Tongue (tissue), 2 donors: ENCODE data around the gene PRIMPOL. TPM values are rescaled to one million over a fixed set of nuclear protein-coding genes. Genes with fewer than 3 reads are reported as not detected.
"Not testable (repeated sequence)": the region's sequence is repeated elsewhere in the genome, so short reads cannot be mapped to it uniquely, and the experiment has no call there.

Source experiments
- DNase-seq: peaks from one replicate; pipeline ENCODE4 v3.0.0-alpha.2; 2015
- total RNA-seq: library from RNA; depleted of rRNA; stranded (reverse); fragments of >200 nt; gene quantifications from one replicate; pipeline ENCODE4 v1.2.3, GENCODE V29; 2014

The PRIMPOL gene
- total RNA-seq, 1 donor from 2014 or later, result 33.0 TPM

DNA sequence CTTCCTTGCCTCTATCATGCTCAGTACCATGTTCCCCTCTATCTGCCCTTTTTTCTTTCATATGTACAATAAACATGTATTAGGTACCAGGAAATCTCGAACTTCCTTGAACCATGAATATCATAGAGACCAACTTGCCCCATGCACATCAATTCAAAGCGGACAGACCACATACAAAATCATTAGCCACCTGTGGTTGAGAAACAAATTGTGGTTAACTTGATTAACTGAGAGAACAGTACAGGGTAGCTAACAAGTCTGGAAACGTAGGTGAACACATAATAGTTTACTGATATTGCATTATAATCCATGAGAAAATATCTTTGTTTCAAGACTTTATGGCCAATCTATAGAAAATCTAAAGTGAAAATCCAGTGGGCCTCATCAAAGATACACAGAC, 8.5 kb upstream of the PRIMPOL start:
- DNase-seq, result no peak

- DNase-seq, result no peak
Measured at GRCh38 chr4:184641451-184641850, 8.1 kb upstream of the PRIMPOL start.

- no peak for DNase-seq
Measured at GRCh38 chr4:184643731-184644130, 5.8 kb upstream of the PRIMPOL start.

DNA sequence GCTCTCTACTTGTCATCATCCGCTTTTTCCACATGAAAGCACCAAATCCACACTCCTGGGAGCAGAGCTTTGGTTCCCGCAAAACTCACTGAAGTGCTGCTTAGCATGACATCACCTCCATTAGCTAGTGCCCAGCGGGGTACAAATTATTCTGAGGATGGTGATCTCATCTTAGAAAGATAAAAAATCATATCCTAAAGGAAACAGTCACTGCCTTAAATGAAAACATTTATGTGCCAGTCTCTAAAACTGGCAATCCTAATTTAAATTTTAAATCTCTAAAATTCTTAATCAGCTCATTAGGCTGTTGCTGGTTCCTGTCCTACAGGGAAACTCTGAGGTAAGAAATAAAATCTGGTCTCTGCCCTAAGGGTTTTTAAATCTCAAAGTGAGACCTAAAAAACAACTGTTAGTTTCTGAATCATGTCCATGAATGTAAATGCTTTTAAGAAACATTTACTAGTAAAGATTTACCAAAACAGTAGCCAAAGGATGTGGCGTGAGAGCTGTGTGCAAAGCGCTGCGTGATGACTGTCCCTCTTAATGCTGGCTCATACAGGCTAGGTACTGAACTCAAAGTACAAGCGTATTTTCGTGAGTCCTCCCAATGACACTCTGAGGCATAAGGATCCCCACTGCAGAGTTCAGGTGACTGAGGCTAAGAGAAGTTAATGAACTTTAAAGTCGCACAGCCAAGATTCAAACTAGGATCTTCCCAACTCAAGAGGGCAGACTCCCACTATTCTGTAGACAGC, 4.8 kb upstream of the PRIMPOL start:
- no peak for DNase-seq

DNA sequence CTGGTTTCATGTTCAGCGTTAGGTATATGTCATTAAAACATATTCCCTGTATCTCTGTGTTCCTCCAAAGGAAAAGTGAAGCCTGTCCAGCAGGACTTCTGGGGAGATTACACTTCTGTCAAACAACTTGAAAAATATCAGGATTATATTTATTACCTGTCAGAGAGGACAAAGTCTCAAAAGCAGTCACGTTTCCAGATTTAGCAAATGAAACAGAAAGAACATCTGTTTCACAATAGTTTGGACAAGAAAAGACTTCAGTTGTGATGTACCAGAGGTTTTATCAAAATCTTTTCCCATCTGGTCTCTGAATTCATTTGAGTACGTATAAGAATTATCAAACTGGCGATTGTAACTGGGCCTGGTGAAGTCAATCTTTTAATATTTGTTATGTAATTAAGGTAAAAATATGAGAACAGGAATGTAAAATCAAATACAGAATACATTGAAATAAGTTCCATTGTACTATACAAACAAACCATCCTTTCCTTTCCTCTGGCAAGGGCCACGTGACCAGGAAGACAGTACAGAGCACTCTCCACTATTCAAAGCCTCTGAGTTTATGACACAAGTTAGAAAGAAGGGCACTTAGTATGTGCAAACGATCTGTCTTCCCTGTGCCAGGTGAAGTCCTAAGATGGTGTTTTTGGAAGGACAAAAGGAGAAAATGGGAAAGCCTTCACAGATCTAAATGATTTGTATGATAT, 3.5 kb upstream of the PRIMPOL start:
- no peak for DNase-seq

DNA sequence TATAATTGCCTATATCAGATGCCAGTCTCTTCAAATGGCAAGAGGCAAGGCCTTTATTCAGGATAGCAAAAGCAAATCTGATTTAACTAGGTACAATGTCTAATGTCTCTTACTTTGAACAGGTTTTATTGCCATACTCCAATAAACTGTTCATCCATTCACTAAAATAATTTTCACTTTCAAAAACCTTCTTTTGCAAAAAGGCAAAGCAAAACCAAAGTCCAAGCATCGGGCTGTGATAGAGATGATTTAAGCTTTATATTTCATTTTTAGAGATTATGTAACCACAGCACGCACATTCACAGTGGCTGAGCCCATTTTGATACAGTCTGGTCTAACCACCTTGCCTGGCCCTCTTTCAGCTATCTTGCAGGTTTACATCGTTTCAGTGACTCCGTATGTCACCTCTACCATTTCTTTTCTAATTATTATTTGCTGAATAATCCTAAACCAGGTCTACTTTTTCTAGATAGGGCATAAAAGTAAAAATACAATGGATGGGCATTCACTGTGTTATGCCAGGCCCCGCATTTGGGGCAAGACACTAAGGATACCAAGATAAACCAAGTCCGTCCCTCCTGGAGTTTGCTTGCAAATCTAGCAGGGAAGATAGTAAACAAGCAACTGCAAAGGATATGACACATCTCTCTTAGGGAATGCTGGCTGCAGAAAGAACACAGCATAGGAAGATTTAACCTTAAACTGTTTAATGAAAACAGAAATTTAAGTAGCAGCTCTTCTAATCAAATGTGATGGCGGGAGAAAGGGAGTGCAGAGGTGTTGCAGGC, 2.1 kb upstream of the PRIMPOL start:
- DNase-seq, result no peak

- DNase-seq, result no peak
Measured at GRCh38 chr4:184648054-184648312, 1.6 kb upstream of the PRIMPOL start.

GRCh38 chr4:184648313-184649025, 1.1 kb upstream of the PRIMPOL start:
- peak; percentile 70 for DNase-seq

- DNase-seq, result peak; percentile 66
Measured at GRCh38 chr4:184649971-184650855, 675 bp downstream of the PRIMPOL start.

GRCh38 chr4:184651899-184652298, 2.4 kb downstream of the PRIMPOL start:
- DNase-seq, result no peak

DNA sequence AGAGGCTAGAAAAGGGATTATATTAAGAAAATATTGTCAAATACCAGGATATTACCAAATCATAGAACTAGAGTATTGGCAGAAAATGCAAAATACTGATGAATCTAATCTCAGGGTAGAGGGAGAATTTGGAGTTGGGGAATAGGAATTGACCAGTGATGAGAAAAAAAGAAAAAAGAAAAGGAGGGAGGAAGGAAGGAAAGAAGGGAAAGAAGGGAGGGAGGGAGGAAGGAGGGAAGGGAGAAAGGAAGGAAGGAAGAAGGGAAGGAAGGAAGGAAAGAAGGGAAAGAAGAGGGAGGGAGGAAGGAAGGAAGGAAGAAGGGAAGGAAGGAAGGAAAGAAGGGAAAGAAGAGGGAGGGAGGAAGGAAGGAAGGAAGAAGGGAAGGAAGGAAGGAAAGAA, 3.1 kb downstream of the PRIMPOL start:
- DNase-seq, result not testable (repeated sequence)

GRCh38 chr4:184653650-184654049, 4.1 kb downstream of the PRIMPOL start:
- peak; percentile 93 for DNase-seq

DNA sequence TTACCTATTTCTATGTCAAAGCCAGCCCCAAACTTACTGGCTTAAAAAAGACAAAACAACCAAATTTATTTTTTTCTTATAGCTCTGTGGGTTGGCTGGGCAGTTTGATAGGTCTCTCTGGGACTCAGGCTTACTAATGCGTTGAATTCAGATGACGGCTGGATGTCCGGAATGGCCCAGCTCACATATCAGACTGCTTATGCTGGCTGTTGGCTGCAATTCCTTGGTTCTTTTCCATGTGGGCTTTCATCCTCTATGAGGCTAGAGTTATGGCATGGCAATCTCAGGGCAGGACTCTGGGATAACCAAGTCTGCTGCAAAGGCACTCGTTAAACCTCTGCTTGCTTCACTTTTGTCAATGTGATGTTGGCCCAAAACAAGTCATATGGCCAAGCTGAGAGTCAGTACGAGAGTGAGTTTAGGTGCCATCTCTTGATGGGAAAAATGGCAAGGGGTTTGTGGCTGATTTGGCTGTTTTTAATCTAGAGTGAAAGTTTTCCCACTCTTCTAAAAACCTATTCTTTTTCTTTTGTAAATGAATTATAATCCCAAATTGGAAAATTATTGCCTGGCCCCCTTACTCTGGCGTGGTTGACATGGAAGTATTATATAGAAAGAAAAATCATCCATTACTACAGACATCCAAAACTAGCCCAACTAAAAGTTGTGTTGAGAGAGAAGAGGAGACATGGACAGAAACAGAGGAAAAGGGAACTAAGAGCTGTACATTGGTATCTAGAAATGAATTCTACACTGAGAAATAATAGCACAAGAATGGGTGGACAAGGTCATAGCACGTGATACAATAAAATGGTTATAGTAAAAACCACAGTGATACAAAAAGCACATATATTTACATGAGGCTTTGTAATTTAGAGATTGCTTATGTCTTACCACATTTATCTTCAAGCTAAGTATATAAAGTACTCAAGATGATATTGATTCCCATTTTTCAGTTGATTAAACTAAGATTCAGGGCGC, 6.6 kb downstream of the PRIMPOL start:
- peak; percentile 90 for DNase-seq

DNA sequence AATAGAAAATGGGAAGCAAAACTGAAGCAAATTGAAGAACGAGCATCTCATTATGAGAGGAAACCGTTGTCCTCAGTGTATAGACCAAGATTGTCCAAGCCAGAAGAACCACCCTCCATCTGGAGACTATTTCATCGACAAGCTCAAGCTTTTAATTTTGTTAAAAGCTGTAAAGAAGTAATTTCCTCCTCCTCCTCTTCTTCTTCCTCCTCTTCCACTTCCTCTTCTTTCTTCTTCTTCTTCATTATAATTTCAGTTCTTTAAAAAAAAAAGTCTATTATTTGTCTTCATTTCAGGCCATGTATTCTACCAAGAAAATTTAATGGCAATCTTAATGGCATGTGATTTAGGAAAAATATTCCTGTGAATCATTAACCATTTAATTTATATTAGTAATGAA, 7.6 kb downstream of the PRIMPOL start:
- DNase-seq, result no peak

DNA sequence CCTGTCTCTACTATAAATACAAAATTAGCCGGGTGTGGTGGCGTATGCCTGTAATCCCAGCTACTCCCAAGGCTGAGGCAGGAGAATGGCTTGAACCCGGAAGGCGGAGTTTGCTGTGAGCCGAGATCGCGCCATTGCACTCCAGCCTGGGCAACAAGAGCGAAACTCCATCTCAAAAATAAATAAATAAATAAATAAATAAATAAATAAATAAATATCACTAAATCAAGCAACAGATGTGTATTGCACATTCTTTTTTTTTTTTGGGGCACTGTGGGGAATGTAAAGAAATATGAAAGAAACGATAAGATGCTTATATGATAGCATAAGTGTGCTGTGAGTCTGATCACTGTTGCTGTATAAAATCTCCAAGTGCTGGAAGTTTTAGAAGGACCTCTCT, 8.3 kb downstream of the PRIMPOL start:
- not testable (repeated sequence) for DNase-seq

DNA sequence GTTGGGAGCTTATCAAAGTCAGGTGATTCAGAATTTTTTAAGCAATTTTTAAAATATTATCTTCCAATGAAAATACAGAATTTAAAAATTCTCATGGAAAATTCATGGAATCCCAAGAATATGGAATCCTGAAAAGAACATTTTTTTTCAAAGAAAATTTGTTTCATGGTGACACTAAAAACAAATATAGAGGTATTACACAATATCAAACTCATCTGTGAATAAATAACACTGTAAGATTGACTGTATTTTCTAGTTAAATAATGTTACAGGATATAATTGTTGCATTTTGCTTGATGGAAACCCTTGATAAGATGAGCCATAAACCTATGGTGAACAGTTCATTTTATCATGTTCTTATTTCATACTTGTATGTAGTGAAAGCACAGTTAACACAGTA, 11.4 kb downstream of the PRIMPOL start:
- DNase-seq, result no peak

DNA sequence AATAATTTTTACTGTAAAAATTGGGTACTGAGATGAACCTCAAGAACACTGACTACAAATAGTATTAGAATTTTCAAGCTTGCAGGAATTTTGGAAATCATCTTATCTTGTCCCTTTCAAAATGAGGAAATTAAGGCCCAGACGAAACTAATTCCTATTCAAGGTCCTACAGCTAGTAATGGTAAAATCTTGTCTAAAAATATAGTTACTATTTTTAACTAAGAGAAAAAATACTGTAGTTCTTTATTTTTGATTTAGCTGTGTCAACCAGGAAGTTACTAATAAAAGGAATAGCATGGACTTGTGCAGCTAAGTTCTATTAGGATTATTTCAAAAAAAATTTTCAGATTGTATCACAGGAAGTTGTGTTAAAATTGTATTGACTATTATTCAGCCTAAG, 12.7 kb downstream of the PRIMPOL start:
- no peak for DNase-seq

DNA sequence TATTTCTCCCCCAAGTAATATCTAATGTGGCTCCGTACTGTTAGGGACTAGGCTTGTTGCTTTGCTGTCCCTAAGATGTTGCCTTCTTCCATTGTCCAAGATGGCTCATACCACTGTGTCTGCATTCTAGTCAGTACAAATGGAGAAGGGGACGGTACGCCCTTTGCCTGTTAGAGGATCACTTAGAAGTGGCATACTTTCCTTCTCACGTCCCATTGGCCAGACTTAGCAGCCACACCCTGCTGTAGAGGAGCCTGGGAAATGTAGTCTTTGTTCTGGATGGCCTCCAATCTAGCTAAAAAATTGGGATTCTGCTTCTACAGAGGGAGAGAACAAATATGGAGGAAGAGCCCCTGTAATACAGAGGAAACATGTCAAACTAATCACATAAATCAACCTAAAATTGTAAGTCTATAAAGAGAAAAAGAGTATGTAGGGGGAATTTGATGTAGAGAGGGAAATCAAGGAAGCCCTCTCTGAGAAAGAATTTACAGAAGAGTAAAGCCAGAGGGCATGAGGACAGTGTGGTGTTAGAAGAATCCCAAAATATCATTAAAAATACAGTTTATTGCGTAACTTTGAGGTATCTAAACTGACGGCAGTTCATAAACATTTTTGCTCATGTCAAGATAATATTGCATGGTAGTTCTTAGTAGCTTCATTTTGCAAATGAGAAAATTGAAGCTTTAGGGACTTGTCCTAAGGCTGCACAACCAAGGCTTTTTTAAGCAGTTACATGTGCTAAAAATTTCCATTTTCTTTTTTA, 15.1 kb downstream of the PRIMPOL start:
- DNase-seq, result no peak

- no peak for DNase-seq
Measured at GRCh38 chr4:184666670-184667069, 17.1 kb downstream of the PRIMPOL start.

- DNase-seq, result no peak
Measured at GRCh38 chr4:184668096-184668495, 18.6 kb downstream of the PRIMPOL start.
